Breast epithelium (tissue), 4 donors: Measurements from ENCODE around the gene NRCAM. TPM values are rescaled to one million over a fixed set of nuclear protein-coding genes. Genes with fewer than 3 reads are reported as not detected.

ENCODE experiments used
- DNase-seq, 2 donors: peaks; one replicate each; pipeline ENCODE4 v3.0.0-alpha.2; 2019; ENCODE audit warnings: low spot score in 2 of 2
- H3K27ac ChIP-seq, 2 donors: fragments of 200-600 bp; sonication (generic) in 1 of 2; one replicate each; pipeline ENCODE4 v1.5.1; 2016 to 2019; ENCODE audit warnings: mild to moderate bottlenecking in 1 of 2
- H3K27me3 ChIP-seq, 2 donors: fragments of 200-600 bp; sonication (generic) in 1 of 2; one replicate each; pipeline versions ENCODE4 v1.5.1 to v1.6.0; 2017 to 2019; ENCODE audit warnings: control low read depth in 1 of 2, mild to moderate bottlenecking in 1 of 2
- H3K36me3 ChIP-seq: fragments of 200-600 bp; one replicate; pipeline ENCODE4 v1.5.1; 2019
- H3K4me1 ChIP-seq, 2 donors: fragments of 200-600 bp; sonication (generic); one replicate each; pipeline ENCODE4 v1.5.1; 2016 to 2019; ENCODE audit warnings: control low read depth in 1 of 2
- H3K4me3 ChIP-seq, 3 donors: fragments of 200-600 bp; sonication (generic); 1 replicate in 2 of 3; 2 replicates in 1 of 3; pipeline ENCODE4 v1.5.1; 2016 to 2019; ENCODE audit warnings: mild to moderate bottlenecking in 3 of 3, moderate library complexity in 2 of 3
- H3K9me3 ChIP-seq, 2 donors: fragments of 200-600 bp; sonication (generic) in 1 of 2; one replicate each; pipeline ENCODE4 v1.5.1; 2016 to 2019; ENCODE audit warnings: control low read depth in 1 of 2
- POLR2A ChIP-seq: fragments of 450-650 bp; IDR thresholded peaks from one replicate; pipeline ENCODE4 v1.6.1; 2016; ENCODE audit warnings: antibody characterized with exemption, mild to moderate bottlenecking, moderate library complexity
- POLR2AphosphoS5 ChIP-seq, 3 donors: sonication (generic); formaldehyde crosslinking; IDR thresholded peaks; one replicate each; pipeline ENCODE4 v1.6.1; 2017; ENCODE audit warnings: antibody characterized with exemption in 3 of 3
- intact Hi-C: fragments of 100-400 bp; cut with DNase I; formaldehyde crosslinking; loops from one replicate; pipeline ENCODE4 v1.15.1; 2023; ENCODE audit warnings: low total_unique reads
- total RNA-seq, 3 donors: library from RNA; depleted of rRNA; stranded (reverse); fragments of >200 nt; gene quantifications; one replicate each; pipeline ENCODE4 v1.1.0, GENCODE V29; 2016
- TF ChIP-seq, protein P1 (sequence below), 3 donors: fragments of 450-650 bp; IDR thresholded peaks; one replicate each; pipeline ENCODE4 v1.5.1; 2016 to 2017; ENCODE audit warnings: antibody characterized with exemption in 3 of 3, mild to moderate bottlenecking in 3 of 3, moderate library complexity in 3 of 3

NRCAM gene
- total RNA-seq, 3 donors from 2014 or later = 3.3 to 62.4 (median 4.2) TPM

DNA sequence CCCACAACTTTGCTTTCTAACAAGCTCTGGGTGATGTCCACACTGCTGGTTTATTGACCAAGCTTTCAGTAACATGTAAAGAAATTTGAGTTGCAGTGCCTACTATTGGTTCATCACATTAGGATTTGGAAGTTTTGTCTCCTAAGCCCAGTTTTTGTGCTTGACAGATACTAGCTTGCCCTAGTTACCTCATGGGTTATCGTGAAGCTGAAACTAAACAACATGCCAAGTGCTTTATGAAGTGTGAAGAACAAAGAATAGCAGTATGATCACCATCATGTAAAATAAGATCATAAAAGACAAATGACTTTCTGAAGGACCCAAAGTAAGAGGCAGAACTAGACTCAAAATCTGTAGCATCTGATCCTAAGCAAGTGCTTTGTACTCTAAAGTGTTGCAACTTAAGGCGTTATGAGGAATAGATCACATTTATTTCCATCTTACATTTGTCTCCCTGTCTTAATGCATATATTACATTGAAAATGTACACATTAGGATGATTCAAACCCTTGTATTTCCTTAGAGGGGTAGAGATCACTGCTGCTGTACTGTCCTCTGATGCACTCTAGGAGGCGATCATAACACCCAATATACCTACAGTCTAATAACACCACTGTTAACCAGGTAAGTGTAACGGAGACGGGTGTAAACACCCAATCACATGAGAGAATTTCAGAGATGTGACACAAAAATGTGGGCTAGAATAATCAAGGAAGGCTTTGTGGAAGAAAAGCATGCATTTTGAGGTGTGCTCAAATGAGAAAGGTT lies 71.3 kb downstream of the NRCAM start:
- H3K27ac ChIP-seq = no peak overlapping the region
- no peaks in the 10 kb centered on the region for H3K4me1 ChIP-seq
- H3K4me3 ChIP-seq = no peak overlapping the region
- no peak for DNase-seq
- intact Hi-C loops = no loop called here
- TF ChIP-seq, protein P1, sequence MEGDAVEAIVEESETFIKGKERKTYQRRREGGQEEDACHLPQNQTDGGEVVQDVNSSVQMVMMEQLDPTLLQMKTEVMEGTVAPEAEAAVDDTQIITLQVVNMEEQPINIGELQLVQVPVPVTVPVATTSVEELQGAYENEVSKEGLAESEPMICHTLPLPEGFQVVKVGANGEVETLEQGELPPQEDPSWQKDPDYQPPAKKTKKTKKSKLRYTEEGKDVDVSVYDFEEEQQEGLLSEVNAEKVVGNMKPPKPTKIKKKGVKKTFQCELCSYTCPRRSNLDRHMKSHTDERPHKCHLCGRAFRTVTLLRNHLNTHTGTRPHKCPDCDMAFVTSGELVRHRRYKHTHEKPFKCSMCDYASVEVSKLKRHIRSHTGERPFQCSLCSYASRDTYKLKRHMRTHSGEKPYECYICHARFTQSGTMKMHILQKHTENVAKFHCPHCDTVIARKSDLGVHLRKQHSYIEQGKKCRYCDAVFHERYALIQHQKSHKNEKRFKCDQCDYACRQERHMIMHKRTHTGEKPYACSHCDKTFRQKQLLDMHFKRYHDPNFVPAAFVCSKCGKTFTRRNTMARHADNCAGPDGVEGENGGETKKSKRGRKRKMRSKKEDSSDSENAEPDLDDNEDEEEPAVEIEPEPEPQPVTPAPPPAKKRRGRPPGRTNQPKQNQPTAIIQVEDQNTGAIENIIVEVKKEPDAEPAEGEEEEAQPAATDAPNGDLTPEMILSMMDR (IDR thresholded peaks at IDR 0.05) = no peak
- TF ChIP-seq POLR2A = no peak
- no peak for TF ChIP-seq POLR2AphosphoS5 (IDR thresholded peaks at IDR 0.05)
- no peaks in the 10 kb centered on the region for H3K36me3 ChIP-seq
- no peaks in the 10 kb centered on the region for H3K9me3 ChIP-seq
- no peaks in the 10 kb centered on the region for H3K27me3 ChIP-seq

DNA sequence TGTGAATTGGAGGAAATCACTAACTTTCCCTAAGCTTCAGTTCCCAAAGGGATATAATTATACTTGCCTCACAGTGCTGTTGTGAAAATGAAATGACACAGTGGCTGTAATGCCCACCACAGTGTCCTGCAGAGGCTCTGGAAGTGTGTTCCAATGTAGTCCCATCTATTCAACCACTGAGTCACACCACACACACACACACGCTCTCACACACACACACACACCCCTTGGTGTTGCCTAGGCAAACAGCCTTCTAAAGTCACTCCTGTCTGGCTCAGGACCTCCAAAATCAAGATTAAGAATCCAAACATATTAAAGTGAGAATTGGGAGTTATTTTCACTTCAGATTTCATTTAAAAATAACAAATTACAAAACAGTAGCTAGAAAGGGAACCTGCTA lies 73.3 kb downstream of the NRCAM start:
- TF ChIP-seq POLR2AphosphoS5 (IDR thresholded peaks at IDR 0.05) (no peak), POLR2A (no peak)
- TF ChIP-seq, protein P1 (IDR thresholded peaks at IDR 0.05) = no peak

DNA sequence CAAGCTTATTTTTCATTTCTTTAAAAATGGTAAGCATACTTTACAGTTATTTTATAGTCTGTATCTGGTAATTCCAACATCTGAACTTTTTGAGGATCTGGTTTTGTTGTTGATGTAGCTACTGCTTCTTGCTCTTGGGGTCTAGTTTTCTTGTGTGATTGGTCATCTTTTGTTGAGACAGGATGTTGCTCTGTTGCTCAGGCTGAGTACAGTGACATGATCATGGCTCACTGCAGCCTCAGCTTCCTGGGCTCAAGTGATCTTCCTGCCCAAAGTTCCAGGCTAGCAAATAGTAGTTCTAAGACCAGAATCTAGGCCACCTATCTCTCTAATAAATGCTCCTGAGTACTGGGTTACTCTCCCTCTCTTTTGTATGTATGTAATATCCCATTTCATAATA lies 75.7 kb downstream of the NRCAM start:
- DNase-seq = no peak
- TF ChIP-seq POLR2AphosphoS5 (IDR thresholded peaks at IDR 0.05) (no peak), POLR2A (no peak)
- TF ChIP-seq, protein P1 (IDR thresholded peaks at IDR 0.05) = no peak
- Histone ChIP-seq H3K9me3 (no peaks in the 10 kb centered on the region), H3K36me3 (no peaks in the 10 kb centered on the region), H3K27ac (no peak overlapping the region), H3K27me3 (no peaks in the 10 kb centered on the region), H3K4me3 (no peak overlapping the region), H3K4me1 (no peaks in the 10 kb centered on the region)
- intact Hi-C loops = no loop called here

More for the DNA sequence above, 73.3 kb downstream of the NRCAM start:
- H3K4me1 ChIP-seq = no peaks in the 10 kb centered on the region
- no peak overlapping the region for H3K27ac ChIP-seq
- no peaks in the 10 kb centered on the region for H3K27me3 ChIP-seq
- no peak for DNase-seq
- no peaks in the 10 kb centered on the region for H3K36me3 ChIP-seq
- no peak overlapping the region for H3K4me3 ChIP-seq
- intact Hi-C loops = no loop called here
- H3K9me3 ChIP-seq = no peaks in the 10 kb centered on the region

DNA sequence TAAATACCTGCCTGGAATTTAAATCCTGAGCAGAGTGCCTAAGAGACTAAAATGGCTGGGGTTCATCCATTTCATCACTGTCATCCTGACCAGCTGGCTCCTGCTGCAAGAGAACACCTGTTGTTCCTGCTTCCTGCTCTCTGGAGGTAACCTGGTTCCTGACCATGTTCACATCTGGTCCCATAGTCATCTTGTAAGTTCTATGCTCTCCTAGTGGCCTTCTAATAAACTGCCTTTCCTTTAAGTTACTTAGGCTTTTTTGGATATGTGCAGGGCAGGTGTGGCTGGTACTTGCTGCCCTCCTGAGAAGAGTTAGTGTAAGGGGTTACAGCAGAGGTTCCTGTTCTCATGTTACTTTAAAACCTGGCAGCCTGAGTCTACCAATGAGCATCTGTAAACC lies 80.0 kb downstream of the NRCAM start:
- Histone ChIP-seq H3K4me3 (no peak overlapping the region), H3K27ac (no peak overlapping the region), H3K4me1 (no peaks in the 10 kb centered on the region), H3K36me3 (no peaks in the 10 kb centered on the region), H3K27me3 (no peaks in the 10 kb centered on the region), H3K9me3 (no peaks in the 10 kb centered on the region)
- DNase-seq = no peak
- intact Hi-C loops = no loop called here
- TF ChIP-seq POLR2AphosphoS5 (IDR thresholded peaks at IDR 0.05) (no peak), POLR2A (no peak)
- TF ChIP-seq, protein P1 (IDR thresholded peaks at IDR 0.05) = no peak

DNA sequence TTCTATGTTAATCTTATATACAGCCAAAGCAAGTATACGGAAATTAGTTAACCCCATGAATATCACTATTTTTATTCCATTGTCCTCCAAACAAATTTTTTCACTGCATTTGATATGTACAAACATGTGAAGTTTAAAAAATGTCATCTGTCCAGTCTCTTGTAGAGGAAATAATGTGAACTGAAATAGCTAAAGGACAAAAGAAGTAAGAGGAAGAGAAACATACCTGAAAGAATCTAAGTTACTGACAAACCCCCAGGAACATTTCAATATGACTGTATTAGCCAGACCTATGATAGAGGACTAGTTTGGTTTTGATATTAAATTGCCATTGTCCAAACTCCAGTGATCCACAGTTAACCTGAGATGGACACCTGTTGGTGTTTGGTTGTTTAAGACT lies 80.6 kb downstream of the NRCAM start:
- intact Hi-C loops = no loop called here
- H3K4me3 ChIP-seq = no peak overlapping the region
- TF ChIP-seq POLR2A (no peak), POLR2AphosphoS5 (IDR thresholded peaks at IDR 0.05) (no peak)
- TF ChIP-seq, protein P1 (IDR thresholded peaks at IDR 0.05) = no peak
- no peaks in the 10 kb centered on the region for H3K27me3 ChIP-seq
- no peak for DNase-seq
- H3K4me1 ChIP-seq = no peaks in the 10 kb centered on the region
- H3K9me3 ChIP-seq = no peaks in the 10 kb centered on the region
- H3K27ac ChIP-seq = no peak overlapping the region
- no peaks in the 10 kb centered on the region for H3K36me3 ChIP-seq
